ENCODE results near the gene TMEM273. TPM values are rescaled to one million over a fixed set of nuclear protein-coding genes. Genes with fewer than 3 reads are reported as not detected.

The TMEM273 gene
- total RNA-seq, 4 donors from 2014 or later: 1.3 to 10.6 (median 6.8) TPM

DNA sequence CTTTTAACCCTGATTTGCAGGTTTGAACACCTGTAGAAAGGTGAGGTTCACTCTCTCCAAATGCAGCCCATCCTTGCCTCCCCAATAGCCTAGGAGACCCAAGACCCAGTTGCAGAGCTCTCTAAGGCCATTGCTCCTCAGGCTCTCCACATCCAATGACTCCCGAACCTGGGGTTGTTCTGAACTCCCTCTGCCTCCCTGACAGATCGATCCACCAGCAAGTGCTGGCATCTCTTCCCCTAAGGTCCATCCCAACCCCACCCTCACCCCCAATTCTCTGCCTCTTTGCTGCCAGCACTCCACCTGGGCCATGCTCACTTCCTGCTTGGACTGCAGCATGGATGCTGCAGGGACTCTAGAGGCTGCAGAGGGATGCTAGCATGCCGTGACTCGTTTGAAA, 35.1 kb downstream of the TMEM273 start:
- no peaks in the 10 kb centered on the region for H3K4me1 ChIP-seq
- H3K27ac ChIP-seq: no peak overlapping the region
- no peak for DNase-seq (ENCODE audit: low spot score in 2 of 2)
- H3K27me3 ChIP-seq: no peaks in the 10 kb centered on the region
- no peaks in the 10 kb centered on the region for H3K9me3 ChIP-seq
- WGBS: 56% methylated on average over 4 of the region's 4 CpGs
- TF ChIP-seq POLR2A (IDR thresholded peaks at IDR 0.05) (no peak), EP300 (IDR thresholded peaks at IDR 0.05) (no peak), CTCF (IDR thresholded peaks at IDR 0.05) (no peak), POLR2AphosphoS5 (IDR thresholded peaks at IDR 0.05) (no peak)
- H3K36me3 ChIP-seq: no peaks in the 10 kb centered on the region
- no peak overlapping the region for H3K4me3 ChIP-seq

GRCh38 chr10:49152663-49153062, 35.5 kb downstream of the TMEM273 start:
- H3K4me1 ChIP-seq: no peaks in the 10 kb centered on the region
- DNase-seq (ENCODE audit: low spot score in 2 of 2): no peak
- H3K9me3 ChIP-seq: peaks cover 3% of the 10 kb centered on the region
- no peak overlapping the region for H3K27ac ChIP-seq
- 77% methylated on average over 4 of the region's 4 CpGs for WGBS
- H3K27me3 ChIP-seq: no peaks in the 10 kb centered on the region
- TF ChIP-seq EP300 (IDR thresholded peaks at IDR 0.05) (no peak), POLR2AphosphoS5 (IDR thresholded peaks at IDR 0.05) (no peak), CTCF (IDR thresholded peaks at IDR 0.05) (no peak), POLR2A (IDR thresholded peaks at IDR 0.05) (no peak)
- H3K4me3 ChIP-seq: no peak overlapping the region
- H3K36me3 ChIP-seq: no peaks in the 10 kb centered on the region

- H3K36me3 ChIP-seq: no peaks in the 10 kb centered on the region
- 93% methylated on average over 4 of the region's 4 CpGs for WGBS
- no peak overlapping the region for H3K27ac ChIP-seq
- H3K27me3 ChIP-seq: no peaks in the 10 kb centered on the region
- peaks cover 7% of the 10 kb centered on the region for H3K9me3 ChIP-seq
- no peaks in the 10 kb centered on the region for H3K4me1 ChIP-seq
- no peak for DNase-seq (ENCODE audit: low spot score in 2 of 2)
- TF ChIP-seq CTCF (IDR thresholded peaks at IDR 0.05) (no peak), POLR2AphosphoS5 (IDR thresholded peaks at IDR 0.05) (no peak), EP300 (IDR thresholded peaks at IDR 0.05) (no peak), POLR2A (IDR thresholded peaks at IDR 0.05) (no peak)
- no peak overlapping the region for H3K4me3 ChIP-seq
These were observed 36.2 kb downstream of the TMEM273 start for GRCh38 chr10:49152037-49152436.

DNA sequence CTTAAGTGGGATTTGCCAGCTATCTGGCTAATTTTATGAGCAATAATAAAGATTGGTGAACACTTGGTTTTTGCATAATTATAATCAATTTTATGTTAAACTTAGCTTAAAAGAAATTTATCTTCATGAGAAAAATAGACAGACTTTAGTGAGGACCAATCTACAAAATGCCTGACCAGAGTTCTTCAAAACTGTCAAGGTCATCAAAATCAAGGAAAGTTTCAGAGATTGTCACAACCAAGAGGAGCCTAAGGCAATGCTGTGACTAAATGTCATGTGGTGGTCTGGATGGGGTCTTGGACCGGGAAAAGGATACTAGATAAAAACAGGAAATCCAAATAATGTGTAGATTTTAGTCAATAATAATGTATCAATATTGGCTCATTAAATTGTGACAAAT, 36.7 kb downstream of the TMEM273 start:
- H3K36me3 ChIP-seq: no peaks in the 10 kb centered on the region
- no peak for DNase-seq (ENCODE audit: low spot score in 2 of 2)
- no peak overlapping the region for H3K27ac ChIP-seq
- WGBS: 86% methylated on average over 1 of the region's 1 CpG
- no peaks in the 10 kb centered on the region for H3K4me1 ChIP-seq
- no peak overlapping the region for H3K4me3 ChIP-seq
- peaks cover 7% of the 10 kb centered on the region for H3K9me3 ChIP-seq
- TF ChIP-seq POLR2AphosphoS5 (IDR thresholded peaks at IDR 0.05) (no peak), POLR2A (IDR thresholded peaks at IDR 0.05) (no peak), CTCF (IDR thresholded peaks at IDR 0.05) (no peak), EP300 (IDR thresholded peaks at IDR 0.05) (no peak)
- H3K27me3 ChIP-seq: no peaks in the 10 kb centered on the region

DNA sequence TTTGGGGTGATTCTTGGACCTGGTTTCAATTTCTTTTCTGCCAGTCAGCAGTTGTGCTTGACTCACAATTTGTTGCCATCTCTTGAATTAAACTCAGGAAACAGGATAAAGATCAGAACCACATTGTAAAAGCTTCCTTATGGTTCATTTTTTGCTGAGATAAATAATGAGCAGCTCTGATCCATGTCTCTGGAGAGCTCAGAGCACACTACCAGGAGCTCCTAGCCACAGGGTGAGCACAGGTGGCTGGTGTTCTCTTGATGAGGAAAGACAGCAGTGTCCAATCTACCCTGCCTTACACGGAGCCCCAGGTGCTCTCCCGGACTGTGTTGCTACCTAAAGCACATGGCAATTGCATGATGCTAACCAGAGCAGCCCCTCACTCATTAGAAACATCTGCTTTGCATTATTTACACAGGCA, 37.2 kb downstream of the TMEM273 start:
- Histone ChIP-seq H3K27me3 (no peaks in the 10 kb centered on the region), H3K36me3 (no peaks in the 10 kb centered on the region), H3K4me1 (no peaks in the 10 kb centered on the region), H3K27ac (no peak overlapping the region), H3K4me3 (no peak overlapping the region), H3K9me3 (peaks cover 7% of the 10 kb centered on the region)
- TF ChIP-seq POLR2AphosphoS5 (IDR thresholded peaks at IDR 0.05): no peak
- TF ChIP-seq CTCF (IDR thresholded peaks at IDR 0.05): no peak
- TF ChIP-seq EP300 (IDR thresholded peaks at IDR 0.05): no peak
- TF ChIP-seq POLR2A (IDR thresholded peaks at IDR 0.05): no peak
- WGBS: 29% methylated on average over 2 of the region's 2 CpGs
- no peak for DNase-seq (ENCODE audit: low spot score in 2 of 2)

All from suprapubic skin (tissue), 4 donors.